ENCODE data around the gene C2orf81. TPM values are rescaled to one million over a fixed set of nuclear protein-coding genes. Genes with fewer than 3 reads are reported as not detected.
A peak's percentile ranks its signal among the peaks of the same experiment; 100 is the strongest.
"Not testable (repeated sequence)": the region's sequence is repeated elsewhere in the genome, so short reads cannot be mapped to it uniquely, and the experiment has no call there.

C2orf81 gene
- total RNA-seq, 4 donors from 2014 or later, result 0.22 to 0.76 (median 0.59) TPM

DNA sequence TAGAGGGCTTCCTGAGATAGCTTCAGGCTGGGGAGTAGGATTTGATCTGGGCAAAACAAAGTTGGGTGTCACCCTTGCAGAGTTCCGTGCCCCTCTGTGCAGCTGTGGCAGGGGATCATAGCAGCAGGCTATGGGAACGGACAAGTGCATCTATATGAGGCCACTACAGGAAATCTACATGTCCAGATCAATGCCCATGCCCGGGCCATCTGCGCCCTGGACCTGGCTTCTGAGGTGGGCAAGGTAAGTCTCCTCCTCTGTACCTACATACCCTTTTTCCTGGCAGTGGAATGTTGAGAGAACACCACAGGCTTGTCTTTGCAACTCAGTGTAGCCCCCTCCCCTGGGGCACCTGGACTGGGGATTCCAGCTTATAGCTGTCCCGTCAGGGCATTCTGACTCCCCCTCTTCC lies 3.6 kb upstream of the C2orf81 start:
- no peak for DNase-seq
- no peak for TF ChIP-seq POLR2A (IDR thresholded peaks at IDR 0.05)
- TF ChIP-seq, protein P1, sequence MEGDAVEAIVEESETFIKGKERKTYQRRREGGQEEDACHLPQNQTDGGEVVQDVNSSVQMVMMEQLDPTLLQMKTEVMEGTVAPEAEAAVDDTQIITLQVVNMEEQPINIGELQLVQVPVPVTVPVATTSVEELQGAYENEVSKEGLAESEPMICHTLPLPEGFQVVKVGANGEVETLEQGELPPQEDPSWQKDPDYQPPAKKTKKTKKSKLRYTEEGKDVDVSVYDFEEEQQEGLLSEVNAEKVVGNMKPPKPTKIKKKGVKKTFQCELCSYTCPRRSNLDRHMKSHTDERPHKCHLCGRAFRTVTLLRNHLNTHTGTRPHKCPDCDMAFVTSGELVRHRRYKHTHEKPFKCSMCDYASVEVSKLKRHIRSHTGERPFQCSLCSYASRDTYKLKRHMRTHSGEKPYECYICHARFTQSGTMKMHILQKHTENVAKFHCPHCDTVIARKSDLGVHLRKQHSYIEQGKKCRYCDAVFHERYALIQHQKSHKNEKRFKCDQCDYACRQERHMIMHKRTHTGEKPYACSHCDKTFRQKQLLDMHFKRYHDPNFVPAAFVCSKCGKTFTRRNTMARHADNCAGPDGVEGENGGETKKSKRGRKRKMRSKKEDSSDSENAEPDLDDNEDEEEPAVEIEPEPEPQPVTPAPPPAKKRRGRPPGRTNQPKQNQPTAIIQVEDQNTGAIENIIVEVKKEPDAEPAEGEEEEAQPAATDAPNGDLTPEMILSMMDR (IDR thresholded peaks at IDR 0.05), result no peak
- H3K9me3 ChIP-seq, result no peaks in the 10 kb centered on the region
- peaks cover 0 to 4% (median 0%) of the 10 kb centered on the region in 4 donors for H3K27me3 ChIP-seq
- no peak overlapping the region for H3K4me3 ChIP-seq
- 73 to 85% methylated on average over 4 to 5 of the region's 5 CpGs for WGBS, 2 donors
- peaks cover 8 to 31% (median 8%) of the 10 kb centered on the region in 3 donors for H3K4me1 ChIP-seq
- intact Hi-C loops (cut with DNase I), result no loop called here
- H3K27ac ChIP-seq, result no peak overlapping the region
- H3K36me3 ChIP-seq, result peaks cover 8 to 53% (median 11%) of the 10 kb centered on the region in 3 donors

DNA sequence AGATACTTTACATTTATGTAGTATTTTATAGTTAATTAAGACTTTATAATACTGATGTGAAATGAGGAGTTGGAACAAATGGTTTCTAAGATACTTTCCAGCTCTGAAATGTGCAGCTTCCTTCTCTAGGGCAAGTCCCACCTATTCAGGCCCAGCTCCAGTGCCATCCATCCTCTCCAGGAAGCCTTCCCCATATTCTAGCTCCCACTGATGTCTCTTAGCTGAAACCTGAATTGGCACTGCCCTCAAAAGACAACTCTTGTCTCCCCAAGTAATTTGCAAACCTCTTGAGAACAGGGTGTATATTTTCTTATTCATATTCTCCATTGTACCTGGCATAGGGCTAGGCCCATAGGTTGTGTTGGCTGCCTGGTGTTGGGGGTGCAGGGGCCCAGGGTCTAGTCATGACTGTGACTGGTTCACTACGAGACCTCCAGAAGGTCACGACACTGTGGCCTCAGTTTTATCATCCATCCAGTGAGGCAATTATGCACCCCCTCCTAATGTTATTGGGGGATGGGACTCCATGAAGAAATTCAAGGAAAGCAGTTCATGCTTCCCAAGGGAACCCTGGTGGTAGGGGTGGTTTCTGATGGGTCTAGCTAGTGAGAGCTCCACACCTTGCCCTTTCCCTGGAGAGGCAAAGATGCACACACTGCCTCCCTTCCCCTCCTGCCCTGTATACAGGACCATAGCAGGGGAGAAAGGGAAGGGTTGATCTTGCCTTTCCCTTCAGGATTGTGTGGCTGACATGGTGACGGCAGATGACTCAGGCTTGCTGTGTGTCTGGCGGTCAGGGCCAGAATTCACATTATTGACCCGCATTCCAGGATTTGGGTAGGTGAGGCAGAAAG lies 2.9 kb upstream of the C2orf81 start:
- TF ChIP-seq, protein P1 (IDR thresholded peaks at IDR 0.05), result no peak
- TF ChIP-seq POLR2A (IDR thresholded peaks at IDR 0.05), result no peak
- 40 to 73% methylated on average over 1 to 3 of the region's 5 CpGs for WGBS, 2 donors

DNA sequence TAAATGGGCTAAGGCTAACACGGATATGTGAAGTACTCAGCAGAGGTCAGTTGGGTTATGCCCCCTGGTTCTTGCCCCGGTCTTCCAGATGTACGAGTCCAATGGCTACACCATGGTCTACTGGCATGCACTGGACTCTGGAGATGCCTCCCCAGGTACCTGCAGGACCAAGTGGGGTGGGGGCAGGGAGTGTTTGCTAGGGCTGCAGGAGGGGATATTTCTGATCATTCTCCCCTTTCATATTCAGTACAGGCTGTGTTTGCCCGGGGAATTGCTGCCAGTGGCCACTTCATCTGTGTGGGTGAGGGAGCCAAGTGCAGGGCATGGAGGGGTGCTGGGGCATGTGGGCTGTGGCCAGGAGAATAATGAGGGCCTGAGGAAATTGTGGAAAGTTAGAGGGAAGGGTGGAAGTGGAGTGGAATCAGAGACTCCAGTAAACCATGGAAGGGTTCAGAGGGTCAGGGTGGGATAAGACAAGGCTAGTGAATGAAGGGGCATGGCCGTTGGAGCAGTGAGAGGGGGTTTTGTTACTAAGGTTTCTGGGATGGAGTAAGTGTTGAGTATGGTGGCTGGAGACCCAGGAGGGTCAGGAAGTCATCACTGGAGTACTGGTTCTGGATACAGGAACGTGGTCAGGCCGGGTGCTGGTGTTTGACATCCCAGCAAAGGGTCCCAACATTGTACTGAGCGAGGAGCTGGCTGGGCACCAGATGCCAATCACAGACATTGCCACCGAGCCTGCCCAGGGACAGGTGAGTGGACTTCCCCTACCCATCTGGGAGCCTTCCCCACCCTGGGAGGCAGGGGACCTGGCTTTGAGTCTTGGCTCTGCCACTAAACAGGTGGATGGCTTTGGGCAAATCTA lies 2.0 kb upstream of the C2orf81 start:
- DNase-seq, result no peak
- Histone ChIP-seq H3K9me3 (no peaks in the 10 kb centered on the region), H3K4me1 (peaks cover 8 to 31% (median 8%) of the 10 kb centered on the region in 3 donors), H3K36me3 (peaks cover 1 to 37% (median 1%) of the 10 kb centered on the region in 3 donors), H3K27me3 (peaks cover 0 to 4% (median 0%) of the 10 kb centered on the region in 4 donors), H3K4me3 (no peak overlapping the region), H3K27ac (no peak overlapping the region)
- no peak for TF ChIP-seq POLR2A (IDR thresholded peaks at IDR 0.05)
- TF ChIP-seq, protein P1 (IDR thresholded peaks at IDR 0.05), result no peak
- 71 to 83% methylated on average over 7 to 8 of the region's 9 CpGs for WGBS, 2 donors
- intact Hi-C loops (cut with DNase I), result no loop called here

More for the DNA sequence above, 2.9 kb upstream of the C2orf81 start:
- no peak overlapping the region for H3K27ac ChIP-seq
- no peak overlapping the region for H3K4me3 ChIP-seq
- intact Hi-C loops (cut with DNase I), result no loop called here
- H3K27me3 ChIP-seq, result peaks cover 0 to 4% (median 0%) of the 10 kb centered on the region in 4 donors
- H3K9me3 ChIP-seq, result no peaks in the 10 kb centered on the region
- H3K4me1 ChIP-seq, result peaks cover 8 to 31% (median 8%) of the 10 kb centered on the region in 3 donors
- DNase-seq, result no peak
- H3K36me3 ChIP-seq, result peaks cover 7 to 46% (median 8%) of the 10 kb centered on the region in 3 donors

DNA sequence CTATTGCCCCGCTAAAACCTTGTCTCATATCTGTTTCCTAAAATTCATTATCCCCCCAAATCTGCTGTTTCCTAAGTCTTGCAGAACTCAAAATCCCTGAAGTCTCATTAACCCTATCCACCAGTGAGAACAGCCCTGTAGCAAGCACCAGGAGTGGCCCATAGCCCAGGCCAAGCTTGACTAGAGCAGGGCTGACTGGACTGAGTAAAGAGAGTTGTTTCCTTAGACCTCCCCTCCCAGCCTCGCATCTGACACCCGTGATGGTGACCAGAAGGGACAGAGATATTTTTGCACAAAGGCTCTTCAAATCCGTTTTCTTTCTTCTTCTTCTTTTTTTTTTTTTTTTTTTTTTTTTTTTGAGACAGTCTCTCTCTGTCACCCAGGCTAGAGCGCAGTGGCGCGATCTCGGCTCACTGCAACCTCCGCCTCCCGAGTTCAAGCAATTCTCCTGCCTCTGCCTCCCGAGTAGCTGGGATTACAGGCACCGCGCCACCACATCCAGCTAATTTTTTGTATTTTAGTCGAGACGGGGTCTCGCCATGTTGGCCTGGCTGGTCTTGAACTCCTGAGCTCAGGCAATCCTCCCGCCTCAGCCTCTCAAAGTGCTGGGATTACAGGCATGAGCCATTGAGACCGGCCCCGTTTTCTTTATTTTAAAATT lies 846 bp downstream of the C2orf81 start:
- H3K9me3 ChIP-seq; DNase-seq; intact Hi-C loops (cut with DNase I); H3K36me3 ChIP-seq: not testable (repeated sequence)
- H3K4me3 ChIP-seq, result peak overlapping the region in 3 of 4 donors; percentile 58 to 70 (median 62)
- peaks cover 13 to 34% (median 14%) of the 10 kb centered on the region in 3 donors for H3K4me1 ChIP-seq
- peak overlapping the region in 1 of 4 donors; percentile 85 for H3K27ac ChIP-seq
- 76 to 78% methylated on average over 17 to 19 of the region's 19 CpGs for WGBS, 2 donors
- H3K27me3 ChIP-seq, result peaks cover 0 to 10% (median 0%) of the 10 kb centered on the region in 4 donors

DNA sequence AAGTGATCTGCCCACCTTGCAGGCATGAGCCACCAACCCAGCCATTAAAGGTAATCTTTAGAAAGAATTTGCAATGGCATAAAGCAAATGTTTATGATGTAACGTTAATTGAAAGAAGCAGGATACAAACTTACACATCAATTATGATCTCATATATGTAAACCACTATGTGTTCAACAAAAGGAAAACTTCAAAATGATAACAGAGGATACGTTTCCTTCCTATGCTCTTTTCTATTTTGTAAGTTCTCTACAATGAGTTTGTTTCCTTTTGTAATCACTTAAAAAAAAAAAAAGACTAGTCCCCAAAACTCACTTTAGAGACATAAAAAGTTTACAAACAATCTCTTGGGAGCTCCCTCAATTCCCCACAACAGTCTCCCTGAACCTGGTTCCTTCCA lies 1.4 kb downstream of the C2orf81 start:
- no peak for TF ChIP-seq POLR2A (IDR thresholded peaks at IDR 0.05)
- TF ChIP-seq, protein P1 (IDR thresholded peaks at IDR 0.05), result no peak
- DNase-seq, result no peak
- Histone ChIP-seq H3K4me1 (peaks cover 18 to 34% (median 20%) of the 10 kb centered on the region in 3 donors), H3K36me3 (peaks cover 0 to 3% (median 0%) of the 10 kb centered on the region in 3 donors), H3K27me3 (peaks cover 0 to 16% (median 0%) of the 10 kb centered on the region in 4 donors), H3K4me3 (no peak overlapping the region), H3K9me3 (no peaks in the 10 kb centered on the region), H3K27ac (no peak overlapping the region)
- intact Hi-C loops (cut with DNase I), result no loop called here
- 81 to 87% methylated on average over 2 of the region's 2 CpGs for WGBS, 2 donors

All from esophagus squamous epithelium (tissue), 5 donors.